Astrocyte (in vitro differentiated cells and primary cell): ENCODE measurements around the gene GLP1R. TPM values are rescaled to one million over a fixed set of nuclear protein-coding genes. Genes with fewer than 3 reads are reported as not detected.

ENCODE experiments used
- DNase-seq: peaks from one replicate; pipeline ENCODE4 v3.0.0-alpha.2; 2010; ENCODE audit warnings: low read depth
- FAIRE-seq: peaks from 2 replicates; lab custom pipeline; 2011; peaks lifted over from hg19 to GRCh38; lab: Jason Lieb, UNC
- H2AFZ ChIP-seq: 2 replicates; pipeline ENCODE4 v1.6.0; 2012; ENCODE audit warnings: low read depth, low read length, inconsistent platforms
- H3K27ac ChIP-seq: 2 replicates; pipeline ENCODE4 v1.5.1; 2011; ENCODE audit warnings: low read depth, low read length, inconsistent platforms
- H3K27me3 ChIP-seq: 2 replicates; pipeline ENCODE4 v1.6.0; 2011; ENCODE audit warnings: low read length, inconsistent platforms; ENCODE audit not compliant: insufficient read depth
- H3K36me3 ChIP-seq: 2 replicates; pipeline ENCODE4 v1.5.1; 2011; ENCODE audit warnings: low read length, inconsistent platforms; ENCODE audit not compliant: insufficient read depth
- H3K4me1 ChIP-seq: 2 replicates; pipeline ENCODE4 v1.5.1; 2011; ENCODE audit warnings: low read length, inconsistent platforms; ENCODE audit not compliant: insufficient read depth
- H3K4me2 ChIP-seq: 2 replicates; pipeline ENCODE4 v1.6.0; 2012; ENCODE audit warnings: low read length, inconsistent platforms
- H3K4me3 ChIP-seq: 2 replicates; pipeline ENCODE4 v1.5.1; 2011; ENCODE audit warnings: low read depth, mild to moderate bottlenecking, low read length, inconsistent platforms; ENCODE audit not compliant: insufficient read depth
- H3K79me2 ChIP-seq: 2 replicates; pipeline ENCODE4 v1.6.0; 2012; ENCODE audit warnings: mild to moderate bottlenecking, low read length, inconsistent platforms; ENCODE audit not compliant: insufficient read depth
- H3K9ac ChIP-seq: 2 replicates; pipeline ENCODE4 v1.6.0; 2012; ENCODE audit warnings: mild to moderate bottlenecking, low read length, inconsistent platforms
- H3K9me3 ChIP-seq: 2 replicates; pipeline ENCODE4 v1.5.1; 2012; ENCODE audit warnings: low read depth, mild to moderate bottlenecking, low read length, inconsistent platforms; ENCODE audit not compliant: insufficient read depth
- H4K20me1 ChIP-seq: 2 replicates; pipeline ENCODE4 v1.6.0; 2012; ENCODE audit warnings: low read length, inconsistent platforms; ENCODE audit not compliant: insufficient read depth
- H3K27ac Mint-ChIP-seq: one replicate; pipeline ENCODE4 v1.8.0; 2021; ENCODE audit warnings: mild to moderate bottlenecking, mixed read lengths; ENCODE audit not compliant: unreplicated experiment
- H3K27me3 Mint-ChIP-seq: one replicate; pipeline ENCODE4 v1.8.0; 2021; ENCODE audit warnings: low read depth, mixed read lengths; ENCODE audit not compliant: unreplicated experiment
- H3K36me3 Mint-ChIP-seq: one replicate; pipeline ENCODE4 v1.8.0; 2021; ENCODE audit warnings: low read depth, mixed read lengths; ENCODE audit not compliant: unreplicated experiment
- H3K4me1 Mint-ChIP-seq: one replicate; pipeline ENCODE4 v1.8.0; 2021; ENCODE audit warnings: low read depth, mixed read lengths; ENCODE audit not compliant: unreplicated experiment
- H3K4me3 Mint-ChIP-seq: one replicate; pipeline ENCODE4 v1.8.0; 2021; ENCODE audit warnings: mild to moderate bottlenecking, moderate library complexity, mixed read lengths; ENCODE audit not compliant: unreplicated experiment
- H3K9me3 Mint-ChIP-seq: one replicate; pipeline ENCODE4 v1.8.0; 2021; ENCODE audit warnings: mild to moderate bottlenecking, mixed read lengths; ENCODE audit not compliant: unreplicated experiment
- EZH2 ChIP-seq: IDR thresholded peaks from 2 replicates; pipeline ENCODE4 v1.6.1; 2012; ENCODE audit warnings: mild to moderate bottlenecking, low read length, inconsistent platforms; ENCODE audit not compliant: insufficient read depth
- total RNA-seq: library from RNA; stranded (reverse); gene quantifications from 2 replicates; pipeline ENCODE4 v1.2.1, GENCODE V29; 2021
- TF ChIP-seq, protein P1 (sequence below): IDR thresholded peaks from 2 replicates; pipeline ENCODE4 v1.5.1; 2011; ENCODE audit warnings: low read depth, mild to moderate bottlenecking, inconsistent platforms, low read length, moderate library complexity; ENCODE audit not compliant: insufficient read depth

Gene GLP1R
- total RNA-seq, 1 donor from 2014 or later, result not detected

DNA sequence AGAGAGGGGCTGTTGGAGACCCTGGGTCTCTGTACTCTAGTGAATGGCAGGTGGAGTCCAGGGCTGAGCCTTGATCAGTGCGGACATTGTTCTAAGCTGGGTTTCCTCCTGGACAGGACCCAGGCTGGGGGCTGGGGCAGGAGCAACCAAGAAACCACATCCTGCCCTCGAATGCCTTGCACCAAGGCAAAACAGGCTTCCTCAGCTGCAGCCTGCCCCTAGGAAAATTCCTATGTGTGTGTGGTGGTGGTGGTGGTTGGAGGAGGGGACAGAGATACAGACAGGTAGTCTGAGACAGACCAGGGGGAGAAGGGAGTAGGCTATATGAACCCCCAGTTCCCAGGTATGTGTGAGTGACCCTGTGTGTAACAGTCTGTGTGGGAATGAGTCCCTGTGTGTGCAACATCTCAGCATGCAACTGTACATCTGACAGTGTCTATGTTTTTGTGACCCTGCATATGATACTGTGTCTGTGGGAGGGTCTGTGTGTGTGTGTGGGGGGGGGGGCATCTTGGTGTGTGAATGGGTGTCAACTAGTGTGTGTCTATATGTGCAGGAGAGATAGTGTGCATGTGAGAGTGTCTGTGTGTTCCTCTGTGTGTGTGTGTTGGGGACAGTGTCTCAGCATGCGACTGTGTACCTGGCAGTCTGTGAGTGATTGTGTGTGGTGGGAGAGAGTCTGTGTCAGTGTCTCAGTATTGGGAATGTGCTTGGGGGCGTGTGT lies 3.0 kb downstream of the GLP1R start:
- Histone ChIP-seq H3K4me3 (no peak overlapping the region), H2AFZ (no peak overlapping the region), H3K27me3 (peaks cover 16% of the 10 kb centered on the region), H3K9ac (no peak overlapping the region), H3K79me2 (no peaks in the 10 kb centered on the region), H3K4me2 (no peak overlapping the region), H3K4me1 (no peaks in the 10 kb centered on the region), H3K27ac (no peak overlapping the region), H4K20me1 (no peaks in the 10 kb centered on the region), H3K36me3 (no peaks in the 10 kb centered on the region), H3K9me3 (no peaks in the 10 kb centered on the region)
- Mint-ChIP-seq H3K4me3 (no peak overlapping the region), H3K27ac (no peak overlapping the region), H3K9me3 (no peaks in the 10 kb centered on the region), H3K36me3 (no peaks in the 10 kb centered on the region), H3K27me3 (peaks cover 67% of the 10 kb centered on the region), H3K4me1 (peaks cover 13% of the 10 kb centered on the region)
- TF ChIP-seq, protein P1, sequence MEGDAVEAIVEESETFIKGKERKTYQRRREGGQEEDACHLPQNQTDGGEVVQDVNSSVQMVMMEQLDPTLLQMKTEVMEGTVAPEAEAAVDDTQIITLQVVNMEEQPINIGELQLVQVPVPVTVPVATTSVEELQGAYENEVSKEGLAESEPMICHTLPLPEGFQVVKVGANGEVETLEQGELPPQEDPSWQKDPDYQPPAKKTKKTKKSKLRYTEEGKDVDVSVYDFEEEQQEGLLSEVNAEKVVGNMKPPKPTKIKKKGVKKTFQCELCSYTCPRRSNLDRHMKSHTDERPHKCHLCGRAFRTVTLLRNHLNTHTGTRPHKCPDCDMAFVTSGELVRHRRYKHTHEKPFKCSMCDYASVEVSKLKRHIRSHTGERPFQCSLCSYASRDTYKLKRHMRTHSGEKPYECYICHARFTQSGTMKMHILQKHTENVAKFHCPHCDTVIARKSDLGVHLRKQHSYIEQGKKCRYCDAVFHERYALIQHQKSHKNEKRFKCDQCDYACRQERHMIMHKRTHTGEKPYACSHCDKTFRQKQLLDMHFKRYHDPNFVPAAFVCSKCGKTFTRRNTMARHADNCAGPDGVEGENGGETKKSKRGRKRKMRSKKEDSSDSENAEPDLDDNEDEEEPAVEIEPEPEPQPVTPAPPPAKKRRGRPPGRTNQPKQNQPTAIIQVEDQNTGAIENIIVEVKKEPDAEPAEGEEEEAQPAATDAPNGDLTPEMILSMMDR, result no peak
- no peak for TF ChIP-seq EZH2
- DNase-seq (no peak), FAIRE-seq (no peak)

DNA sequence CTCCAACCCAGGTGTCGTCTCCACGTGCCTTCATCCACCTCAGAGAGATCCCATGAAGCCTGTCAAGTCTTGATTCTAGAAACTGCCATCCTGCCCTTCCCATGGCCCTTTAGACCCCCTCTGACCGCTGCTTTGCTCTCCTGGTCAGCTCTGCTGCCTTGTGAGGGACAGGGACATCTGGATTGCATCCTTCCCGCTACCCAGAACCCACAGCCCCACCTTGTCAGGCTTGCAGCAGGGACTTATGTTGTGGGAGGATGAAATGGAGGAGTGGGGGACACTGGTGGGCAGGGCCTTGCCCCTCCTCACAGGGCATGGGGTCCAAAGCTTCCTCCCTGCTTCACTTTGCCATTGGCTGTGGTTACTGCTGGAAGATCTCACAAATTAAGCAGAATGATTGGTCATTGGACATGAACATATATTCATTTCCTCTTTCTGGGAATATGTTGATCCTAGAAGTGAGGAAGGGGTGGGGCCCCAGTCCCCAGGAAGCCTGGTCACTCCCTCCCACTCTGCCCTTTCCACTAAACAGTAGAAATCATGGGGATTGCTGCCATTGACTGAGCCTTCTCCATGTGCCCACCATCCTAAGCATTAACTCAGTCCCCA lies 4.5 kb downstream of the GLP1R start:
- no peak overlapping the region for H3K4me2 ChIP-seq
- peaks cover 61% of the 10 kb centered on the region for H3K27me3 Mint-ChIP-seq
- H3K4me1 ChIP-seq, result no peaks in the 10 kb centered on the region
- H3K79me2 ChIP-seq, result no peaks in the 10 kb centered on the region
- H3K4me3 Mint-ChIP-seq, result no peak overlapping the region
- H3K27me3 ChIP-seq, result peaks cover 3% of the 10 kb centered on the region
- H3K27ac Mint-ChIP-seq, result no peak overlapping the region
- no peak for DNase-seq
- H4K20me1 ChIP-seq, result no peaks in the 10 kb centered on the region
- no peaks in the 10 kb centered on the region for H3K9me3 Mint-ChIP-seq
- no peak overlapping the region for H3K27ac ChIP-seq
- H3K4me3 ChIP-seq, result no peak overlapping the region
- no peak overlapping the region for H3K9ac ChIP-seq
- FAIRE-seq, result no peak
- no peaks in the 10 kb centered on the region for H3K9me3 ChIP-seq
- H2AFZ ChIP-seq, result no peak overlapping the region
- no peak for TF ChIP-seq EZH2
- TF ChIP-seq, protein P1, result no peak
- H3K36me3 Mint-ChIP-seq, result no peaks in the 10 kb centered on the region
- no peaks in the 10 kb centered on the region for H3K36me3 ChIP-seq
- H3K4me1 Mint-ChIP-seq, result peaks cover 13% of the 10 kb centered on the region
